Mucosa of rectum (tissue), 2 donors: ENCODE measurements around the gene KAZALD1.

Experiments
- H3K27ac ChIP-seq, 2 donors: one replicate each; pipeline ENCODE4 v1.7.0; 2013; ENCODE audit warnings: inconsistent platforms in 2 of 2, low read depth in 2 of 2, low read length in 2 of 2
- H3K27me3 ChIP-seq, 2 donors: one replicate each; pipeline ENCODE4 v1.7.0; 2013; ENCODE audit warnings: low read length in 2 of 2; ENCODE audit not compliant: control insufficient read depth in 2 of 2, insufficient read depth in 2 of 2
- H3K36me3 ChIP-seq, 2 donors: one replicate each; pipeline ENCODE4 v1.7.0; 2013; ENCODE audit warnings: low read length in 2 of 2; ENCODE audit not compliant: control insufficient read depth in 2 of 2, insufficient read depth in 2 of 2
- H3K4me1 ChIP-seq, 2 donors: one replicate each; pipeline ENCODE4 v1.7.0; 2013; ENCODE audit warnings: low read length in 2 of 2, mild to moderate bottlenecking in 1 of 2; ENCODE audit not compliant: control insufficient read depth in 2 of 2, insufficient read depth in 2 of 2
- H3K4me3 ChIP-seq, 2 donors: one replicate each; pipeline ENCODE4 v1.7.0; 2013; ENCODE audit warnings: low read length in 2 of 2
- H3K9ac ChIP-seq, 2 donors: one replicate each; pipeline ENCODE4 v1.7.0; 2013; ENCODE audit warnings: low read length in 2 of 2, low read depth in 1 of 2, mild to moderate bottlenecking in 1 of 2
- H3K9me3 ChIP-seq, 2 donors: one replicate each; pipeline ENCODE4 v1.7.0; 2013; ENCODE audit warnings: low read length in 2 of 2; ENCODE audit not compliant: control insufficient read depth in 2 of 2
- donor health status: healthy.
- donor health status: Normal muscosa, but diverticular disease.

KAZALD1 gene

GRCh38 chr10:101061624-101062231 is at the start of gene KAZALD1:
Gene KAZALD1, plus strand, starts transcription at chr10:101061989. Its CDS starts 604 bp downstream, at chr10:101062593.
- H3K36me3 ChIP-seq = no peaks in the 10 kb centered on the region
- H3K9ac ChIP-seq = peak within 1 kb of the TSS; percentile 99 to 100
- H3K27ac ChIP-seq = peak within 1 kb of the TSS; percentile 99 to 100
- H3K9me3 ChIP-seq = no peaks in the 10 kb centered on the region
- peaks cover 0 to 2% of the 10 kb centered on the region in 2 donors for H3K27me3 ChIP-seq
- H3K4me3 ChIP-seq = peak within 1 kb of the TSS; percentile 98 to 99
- H3K4me1 ChIP-seq = peaks cover 58 to 59% of the 10 kb centered on the region in 2 donors

- peak overlapping the region in 1 of 2 donors; percentile 1 for H3K4me3 ChIP-seq
- no peaks in the 10 kb centered on the region for H3K36me3 ChIP-seq
- peak overlapping the region in 1 of 2 donors; percentile 49 for H3K27ac ChIP-seq
- no peaks in the 10 kb centered on the region for H3K27me3 ChIP-seq
- H3K9me3 ChIP-seq = no peaks in the 10 kb centered on the region
- no peak overlapping the region for H3K9ac ChIP-seq
- peaks cover 4% of the 10 kb centered on the region in 2 donors for H3K4me1 ChIP-seq
Measured at GRCh38 chr10:101012525-101013364, 49.0 kb upstream of the KAZALD1 start.

GRCh38 chr10:101013365-101013825 is 48.4 kb upstream of the KAZALD1 start:
- Histone ChIP-seq H3K36me3 (no peaks in the 10 kb centered on the region), H3K9me3 (no peaks in the 10 kb centered on the region), H3K4me3 (peak overlapping the region in 1 of 2 donors; percentile 1), H3K27me3 (no peaks in the 10 kb centered on the region), H3K9ac (no peak overlapping the region), H3K4me1 (peaks cover 0 to 4% of the 10 kb centered on the region in 2 donors), H3K27ac (no peak overlapping the region)

- Histone ChIP-seq H3K4me1 (peaks cover 4% of the 10 kb centered on the region in 2 donors), H3K4me3 (no peak overlapping the region), H3K36me3 (no peaks in the 10 kb centered on the region), H3K9ac (no peak overlapping the region), H3K9me3 (no peaks in the 10 kb centered on the region), H3K27me3 (peaks cover 0 to 2% of the 10 kb centered on the region in 2 donors), H3K27ac (no peak overlapping the region)
Measured at GRCh38 chr10:101014230-101014884, 47.4 kb upstream of the KAZALD1 start.

GRCh38 chr10:101014966-101015581 is 46.7 kb upstream of the KAZALD1 start:
- Histone ChIP-seq H3K27me3 (peaks cover 0 to 2% of the 10 kb centered on the region in 2 donors), H3K9ac (no peak overlapping the region), H3K27ac (no peak overlapping the region), H3K4me3 (no peak overlapping the region), H3K4me1 (peaks cover 4% of the 10 kb centered on the region in 2 donors), H3K36me3 (no peaks in the 10 kb centered on the region), H3K9me3 (no peaks in the 10 kb centered on the region)

- Histone ChIP-seq H3K9ac (no peak overlapping the region), H3K4me1 (peaks cover 4% of the 10 kb centered on the region in 2 donors), H3K9me3 (no peaks in the 10 kb centered on the region), H3K36me3 (no peaks in the 10 kb centered on the region), H3K27me3 (peaks cover 0 to 2% of the 10 kb centered on the region in 2 donors), H3K4me3 (no peak overlapping the region), H3K27ac (no peak overlapping the region)
Measured at GRCh38 chr10:101015582-101015973, 46.2 kb upstream of the KAZALD1 start.

- Histone ChIP-seq H3K4me3 (no peak overlapping the region), H3K9ac (no peak overlapping the region), H3K9me3 (no peaks in the 10 kb centered on the region), H3K4me1 (peaks cover 4% of the 10 kb centered on the region in 2 donors), H3K36me3 (no peaks in the 10 kb centered on the region), H3K27me3 (peaks cover 0 to 2% of the 10 kb centered on the region in 2 donors), H3K27ac (no peak overlapping the region)
Measured at GRCh38 chr10:101016814-101017213, 45.0 kb upstream of the KAZALD1 start.

GRCh38 chr10:101018118-101018599 is 43.6 kb upstream of the KAZALD1 start:
- Histone ChIP-seq H3K27me3 (peaks cover 0 to 2% of the 10 kb centered on the region in 2 donors), H3K4me1 (peaks cover 2 to 4% of the 10 kb centered on the region in 2 donors), H3K36me3 (no peaks in the 10 kb centered on the region), H3K4me3 (no peak overlapping the region), H3K9ac (peak overlapping the region in 1 of 2 donors; percentile 14), H3K27ac (no peak overlapping the region), H3K9me3 (no peaks in the 10 kb centered on the region)

- Histone ChIP-seq H3K9ac (peak overlapping the region in 1 of 2 donors; percentile 14), H3K36me3 (no peaks in the 10 kb centered on the region), H3K9me3 (no peaks in the 10 kb centered on the region), H3K27ac (no peak overlapping the region), H3K27me3 (peaks cover 0 to 2% of the 10 kb centered on the region in 2 donors), H3K4me3 (no peak overlapping the region), H3K4me1 (peaks cover 0 to 4% of the 10 kb centered on the region in 2 donors)
Measured at GRCh38 chr10:101018600-101019439, 43.0 kb upstream of the KAZALD1 start.
